GM19025 (cell line): ENCODE results near the gene STON1.
"Not testable (repeated sequence)": the region's sequence is repeated elsewhere in the genome, so short reads cannot be mapped to it uniquely, and the experiment has no call there.

Experiments
- ATAC-seq: cut with Tn5 transposase; IDR thresholded peaks from one replicate; pipeline ENCODE4 v1.9.1; 2021; ENCODE audit warnings: mild to moderate bottlenecking, low read depth, moderate library complexity; ENCODE audit not compliant: unreplicated experiment

Gene STON1

GRCh38 chr2:48530033-48530811, at the start of gene STON1:
Gene STON1 (plus strand): TSS chr2:48530154. CDS start chr2:48580634, 50,480 bp downstream.
- peak; percentile 40 for ATAC-seq

- no peak for ATAC-seq
Measured at GRCh38 chr2:48480526-48480925, 49.4 kb upstream of the STON1 start.

- no peak for ATAC-seq
Measured at GRCh38 chr2:48482313-48482712, 47.6 kb upstream of the STON1 start.

- no peak for ATAC-seq
Measured at GRCh38 chr2:48482769-48483168, 47.2 kb upstream of the STON1 start.

- no peak for ATAC-seq
Measured at GRCh38 chr2:48483506-48483905, 46.4 kb upstream of the STON1 start.

- ATAC-seq, result no peak
Measured at GRCh38 chr2:48483916-48484315, 46.0 kb upstream of the STON1 start.

- ATAC-seq, result no peak
Measured at GRCh38 chr2:48488545-48488944, 41.4 kb upstream of the STON1 start.

- ATAC-seq, result no peak
Measured at GRCh38 chr2:48496849-48497248, 33.1 kb upstream of the STON1 start.

- ATAC-seq, result no peak
Measured at GRCh38 chr2:48504647-48505327, 25.2 kb upstream of the STON1 start.

- ATAC-seq, result no peak
Measured at GRCh38 chr2:48507111-48507510, 22.8 kb upstream of the STON1 start.

- ATAC-seq, result no peak
Measured at GRCh38 chr2:48508461-48509124, 21.4 kb upstream of the STON1 start.

- ATAC-seq, result no peak
Measured at GRCh38 chr2:48510329-48510728, 19.6 kb upstream of the STON1 start.

GRCh38 chr2:48511849-48512470, 18.0 kb upstream of the STON1 start:
- no peak for ATAC-seq

- ATAC-seq, result no peak
Measured at GRCh38 chr2:48512571-48512970, 17.4 kb upstream of the STON1 start.

- ATAC-seq, result no peak
Measured at GRCh38 chr2:48514348-48515003, 15.5 kb upstream of the STON1 start.

GRCh38 chr2:48515513-48515985, 14.4 kb upstream of the STON1 start:
- ATAC-seq, result no peak

GRCh38 chr2:48519593-48519992, 10.4 kb upstream of the STON1 start:
- no peak for ATAC-seq

- ATAC-seq, result not testable (repeated sequence)
Measured at GRCh38 chr2:48524756-48525155, 5.2 kb upstream of the STON1 start.

- no peak for ATAC-seq
Measured at GRCh38 chr2:48525269-48525943, 4.5 kb upstream of the STON1 start.
